ENCODE data around the gene CCDC28B. TPM values are rescaled to one million over a fixed set of nuclear protein-coding genes. Genes with fewer than 3 reads are reported as not detected.

CCDC28B gene
- total RNA-seq, 2 experiments from 2014 or later, result 28.3 to 53.4 TPM

- Histone ChIP-seq H3K79me2 (ENCODE audit: insufficient read depth, low read depth, low read length) (peaks cover 40% of the 10 kb centered on the region), H2AFZ (ENCODE audit: low read length) (no peak overlapping the region), H4K20me1 (ENCODE audit: insufficient read depth, low read length) (peaks cover 4% of the 10 kb centered on the region; the same call in 1 of the 2 replicates), H3K9me2 (ENCODE audit: insufficient read depth, low read length) (no peaks in the 10 kb centered on the region), H3K27ac (ENCODE audit: low read depth, low read length, poor library complexity, severe bottlenecking) (no peak overlapping the region), H3K4me1 (ENCODE audit: insufficient read depth, low read length, poor library complexity, severe bottlenecking) (peaks cover 21% of the 10 kb centered on the region), H3K36me3 (ENCODE audit: insufficient read depth, low read length) (peaks cover 93% of the 10 kb centered on the region), H3K4me2 (ENCODE audit: low read length) (no peak overlapping the region), H3K4me3 (ENCODE audit: low read depth, low read length, poor library complexity, severe bottlenecking) (no peak overlapping the region), H3K9me3 (ENCODE audit: low read length) (no peaks in the 10 kb centered on the region)
- ChIA-PET POLR2A (no interaction called here), CTCF (ENCODE audit: unreplicated experiment) (no interaction called here)
- no TSS peak for BruUV-seq (replicated peaks)
- intact Hi-C loops (cut with micrococcal nuclease; ENCODE audit: unreplicated experiment), result no loop called here
- no peak for DNase-seq (ENCODE audit: low spot score)
- TF ChIP-seq EZH2phosphoT487 (IDR thresholded peaks at IDR 0.05; ENCODE audit: borderline replicate concordance, low read depth, low read length) (no peak), CTCF (conservative IDR thresholded peaks at IDR 0.05; ENCODE audit: low read length) (no peak)
Observed at GRCh38 chr1:32187850-32188249, 12.5 kb upstream of the CCDC28B start.

- H3K9me2 ChIP-seq (ENCODE audit: insufficient read depth, low read length), result no peaks in the 10 kb centered on the region
- peaks cover 2% of the 10 kb centered on the region; the same call in 1 of the 2 replicates for H3K79me2 ChIP-seq (ENCODE audit: insufficient read depth, low read depth, low read length)
- H2AFZ ChIP-seq (ENCODE audit: low read length), result no peak overlapping the region
- no peaks in the 10 kb centered on the region for H4K20me1 ChIP-seq (ENCODE audit: insufficient read depth, low read length)
- H3K4me2 ChIP-seq (ENCODE audit: low read length), result no peak overlapping the region
- H3K4me3 ChIP-seq (ENCODE audit: low read depth, low read length, poor library complexity, severe bottlenecking), result no peak overlapping the region
- BruUV-seq (replicated peaks), result no TSS peak
- H3K9me3 ChIP-seq (ENCODE audit: low read length), result no peaks in the 10 kb centered on the region
- H3K27ac ChIP-seq (ENCODE audit: low read depth, low read length, poor library complexity, severe bottlenecking), result no peak overlapping the region
- H3K36me3 ChIP-seq (ENCODE audit: insufficient read depth, low read length), result peaks cover 100% of the 10 kb centered on the region
- ChIA-PET POLR2A (interaction anchor here (0.6 to 1.1 kb wide), 3 partner anchors 8 to 47 kb away, joined by 3 to 7 read pairs (median 3); partner anchors contain the start of gene CCDC28B), CTCF (ENCODE audit: unreplicated experiment) (no interaction called here)
- intact Hi-C loops (cut with micrococcal nuclease; ENCODE audit: unreplicated experiment), result no loop called here
- DNase-seq (ENCODE audit: low spot score), result no peak
- no peak for TF ChIP-seq EZH2phosphoT487 (IDR thresholded peaks at IDR 0.05; ENCODE audit: borderline replicate concordance, low read depth, low read length)
- no peak for TF ChIP-seq CTCF (conservative IDR thresholded peaks at IDR 0.05; ENCODE audit: low read length)
- no peaks in the 10 kb centered on the region for H3K4me1 ChIP-seq (ENCODE audit: insufficient read depth, low read length, poor library complexity, severe bottlenecking)
Observed at GRCh38 chr1:32192220-32192948, 8.0 kb upstream of the CCDC28B start.

GRCh38 chr1:32194984-32195383 is 5.4 kb upstream of the CCDC28B start:
- peaks cover 94% of the 10 kb centered on the region for H3K36me3 ChIP-seq (ENCODE audit: insufficient read depth, low read length)
- ChIA-PET POLR2A (interaction anchor here (1.1 kb wide), 1 partner anchor 16 kb away, joined by 3 read pairs; the partner anchor contains the start of gene TXLNA), CTCF (ENCODE audit: unreplicated experiment) (no interaction called here)
- H3K27ac ChIP-seq (ENCODE audit: low read depth, low read length, poor library complexity, severe bottlenecking), result no peak overlapping the region
- no TSS peak for BruUV-seq (replicated peaks)
- H4K20me1 ChIP-seq (ENCODE audit: insufficient read depth, low read length), result no peaks in the 10 kb centered on the region
- no peaks in the 10 kb centered on the region for H3K9me2 ChIP-seq (ENCODE audit: insufficient read depth, low read length)
- H3K9me3 ChIP-seq (ENCODE audit: low read length), result no peaks in the 10 kb centered on the region
- intact Hi-C loops (cut with micrococcal nuclease; ENCODE audit: unreplicated experiment), result no loop called here
- H3K4me2 ChIP-seq (ENCODE audit: low read length), result no peak overlapping the region
- H3K4me3 ChIP-seq (ENCODE audit: low read depth, low read length, poor library complexity, severe bottlenecking), result no peak overlapping the region
- peaks cover 17% of the 10 kb centered on the region for H3K4me1 ChIP-seq (ENCODE audit: insufficient read depth, low read length, poor library complexity, severe bottlenecking)
- DNase-seq (ENCODE audit: low spot score), result no peak
- no peak for TF ChIP-seq EZH2phosphoT487 (IDR thresholded peaks at IDR 0.05; ENCODE audit: borderline replicate concordance, low read depth, low read length)
- TF ChIP-seq CTCF (conservative IDR thresholded peaks at IDR 0.05; ENCODE audit: low read length), result no peak
- H3K79me2 ChIP-seq (ENCODE audit: insufficient read depth, low read depth, low read length), result no peaks in the 10 kb centered on the region
- H2AFZ ChIP-seq (ENCODE audit: low read length), result no peak overlapping the region
